ENCODE results near the gene GSX1. TPM values are rescaled to one million over a fixed set of nuclear protein-coding genes. Genes with fewer than 3 reads are reported as not detected.

GSX1 gene
- total RNA-seq, 1 experiment from 2014 or later, result not detected

- Histone ChIP-seq H3K79me2 (ENCODE audit: insufficient read depth, low read length) (no peaks in the 10 kb centered on the region), H2AFZ (ENCODE audit: low read depth, low read length, poor library complexity, severe bottlenecking) (no peak overlapping the region), H3K4me2 (ENCODE audit: low read length) (no peak overlapping the region), H4K20me1 (ENCODE audit: insufficient read depth) (no peaks in the 10 kb centered on the region), H3K9me3 (ENCODE audit: control insufficient read depth in 1 of 2, insufficient read depth in 1 of 2, low read depth in 1 of 2, low read length in 2 of 2) (no peaks in the 10 kb centered on the region), H3K4me1 (ENCODE audit: control insufficient read depth in 1 of 2, insufficient read depth in 2 of 2, low read length in 2 of 2) (peaks cover 0 to 1% of the 10 kb centered on the region in 2 experiments; a peak in 2 of 4 replicates), H3K4me3 (replicated peaks in 1 of 2; ENCODE audit: low read depth in 1 of 2, low read length in 2 of 2) (no peak overlapping the region), H3K27me3 (ENCODE audit: insufficient read depth, low read length) (peaks cover 16% of the 10 kb centered on the region), H3K27ac (ENCODE audit: low read depth, low read length) (no peak overlapping the region), H3K9ac (ENCODE audit: low read length) (no peak overlapping the region), H3K36me3 (ENCODE audit: control insufficient read depth in 1 of 2, insufficient read depth in 2 of 2, low read length in 2 of 2) (no peaks in the 10 kb centered on the region), H3K9me2 (ENCODE audit: insufficient read depth) (no peaks in the 10 kb centered on the region)
- ChIA-PET CTCF (no interaction called here), POLR2A (no interaction called here), RAD21 (ENCODE audit: low non-redundant PET in 1 of 2, low total read pairs in 2 of 2, uncharacterized antibody in 2 of 2, unreplicated experiment in 2 of 2) (no interaction called here)
- DNase-seq (ENCODE audit: low read depth, low spot score) (no peak), ATAC-seq (no peak)
- BruUV-seq (replicated peaks), result no TSS peak
- intact Hi-C loops (cut with micrococcal nuclease), result no loop called here
- TF ChIP-seq, protein P1, sequence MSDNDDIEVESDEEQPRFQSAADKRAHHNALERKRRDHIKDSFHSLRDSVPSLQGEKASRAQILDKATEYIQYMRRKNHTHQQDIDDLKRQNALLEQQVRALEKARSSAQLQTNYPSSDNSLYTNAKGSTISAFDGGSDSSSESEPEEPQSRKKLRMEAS (IDR thresholded peaks at IDR 0.05), result no peak
- TF ChIP-seq REST (IDR thresholded peaks at IDR 0.05; ENCODE audit: low read depth) (no peak), ZNF274 (IDR thresholded peaks at IDR 0.05; ENCODE audit: low read depth, low read length) (no peak), EZH2phosphoT487 (IDR thresholded peaks at IDR 0.05; ENCODE audit: borderline replicate concordance) (no peak), SRF (IDR thresholded peaks at IDR 0.05; ENCODE audit: low read depth) (no peak), CEBPB (IDR thresholded peaks at IDR 0.05; ENCODE audit: low read depth) (no peak), POLR2A (IDR thresholded peaks at IDR 0.05; ENCODE audit: borderline replicate concordance, extremely low read depth, insufficient read depth, insufficient read length) (no peak), SP1 (IDR thresholded peaks at IDR 0.05; ENCODE audit: low read depth) (no peak), CBX3 (IDR thresholded peaks at IDR 0.05; ENCODE audit: low read depth) (no peak), FOSL1 (IDR thresholded peaks at IDR 0.05; ENCODE audit: low read depth) (no peak), ZFX (IDR thresholded peaks at IDR 0.05) (no peak), RAD21 (IDR thresholded peaks at IDR 0.05; ENCODE audit: low read depth) (no peak)
Measured at GRCh38 chr13:27820524-27821482, 28.5 kb downstream of the GSX1 start.
